Measurements from ENCODE around the gene CD300LB. TPM values are rescaled to one million over a fixed set of nuclear protein-coding genes. Genes with fewer than 3 reads are reported as not detected.
"Not testable (repeated sequence)": the region's sequence is repeated elsewhere in the genome, so short reads cannot be mapped to it uniquely, and the experiment has no call there.

The CD300LB gene
- total and polyA plus RNA-seq, 2 donors from 2014 or later: 0.91 TPM; not detected in 1

DNA sequence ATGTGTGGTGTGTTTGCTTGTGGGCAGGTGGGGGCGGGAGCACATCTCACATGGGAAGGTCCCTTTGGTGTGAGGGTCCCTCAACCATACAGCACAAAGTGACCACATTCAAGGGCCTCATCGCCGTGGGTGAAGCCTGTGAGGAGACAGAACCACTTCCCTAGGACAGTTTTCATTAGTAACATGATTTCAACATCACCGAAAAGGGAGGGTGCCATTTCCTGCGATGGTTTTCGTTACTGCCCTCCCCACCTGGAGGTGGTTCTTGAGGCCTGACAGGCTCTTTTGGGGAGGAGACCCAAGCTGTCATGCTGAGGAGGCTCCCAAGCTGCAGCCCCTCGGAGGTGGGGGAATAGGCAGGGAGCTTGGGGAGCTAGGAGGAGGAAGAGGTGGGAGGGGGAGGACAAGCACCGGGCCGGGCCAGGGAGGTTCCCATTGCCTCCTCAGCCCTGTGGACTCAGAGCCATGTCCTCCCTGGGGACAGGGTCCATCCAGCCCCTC is 9.5 kb downstream of the CD300LB start:
- no peak for TF ChIP-seq CTCF (IDR thresholded peaks at IDR 0.05; ENCODE audit: borderline replicate concordance, extremely low read depth, insufficient read depth)
- H3K9ac ChIP-seq (ENCODE audit: low read length in 3 of 3): no peak overlapping the region
- no peak overlapping the region for H3K4me3 ChIP-seq (ENCODE audit: low read length in 3 of 3)
- H3K4me1 ChIP-seq (ENCODE audit: control insufficient read depth in 2 of 3, insufficient read depth in 2 of 3, low read depth in 1 of 3, low read length in 3 of 3): no peaks in the 10 kb centered on the region
- peak overlapping the region in 1 of 2 donors; percentile 37 for H3K27ac ChIP-seq (ENCODE audit: low read depth in 2 of 2, low read length in 2 of 2)
- intact Hi-C loops (cut with DNase I): no loop called here
- FAIRE-seq (no peak), DNase-seq (no peak)
- H3K9me3 ChIP-seq (ENCODE audit: control insufficient read depth in 2 of 3, insufficient read depth in 1 of 3, low read length in 3 of 3): no peaks in the 10 kb centered on the region
- H3K36me3 ChIP-seq (ENCODE audit: control insufficient read depth in 2 of 3, insufficient read depth in 3 of 3, low read length in 3 of 3): no peaks in the 10 kb centered on the region
- no peaks in the 10 kb centered on the region for H3K27me3 ChIP-seq (ENCODE audit: control insufficient read depth, insufficient read depth, low read length)

GRCh38 chr17:74520790-74521480 is 10.3 kb downstream of the CD300LB start:
- intact Hi-C loops (cut with DNase I): no loop called here
- DNase-seq (no peak), FAIRE-seq (no peak)
- H3K27me3 ChIP-seq (ENCODE audit: control insufficient read depth, insufficient read depth, low read length): no peaks in the 10 kb centered on the region
- no peak overlapping the region for H3K9ac ChIP-seq (ENCODE audit: low read length in 3 of 3)
- H3K9me3 ChIP-seq (ENCODE audit: control insufficient read depth in 2 of 3, insufficient read depth in 1 of 3, low read length in 3 of 3): no peaks in the 10 kb centered on the region
- TF ChIP-seq CTCF (IDR thresholded peaks at IDR 0.05; ENCODE audit: borderline replicate concordance, extremely low read depth, insufficient read depth): no peak
- H3K36me3 ChIP-seq (ENCODE audit: control insufficient read depth in 2 of 3, insufficient read depth in 3 of 3, low read length in 3 of 3): no peaks in the 10 kb centered on the region
- no peaks in the 10 kb centered on the region for H3K4me1 ChIP-seq (ENCODE audit: control insufficient read depth in 2 of 3, insufficient read depth in 2 of 3, low read depth in 1 of 3, low read length in 3 of 3)
- H3K4me3 ChIP-seq (ENCODE audit: low read length in 3 of 3): no peak overlapping the region
- peak overlapping the region; percentile 37 to 51 for H3K27ac ChIP-seq (ENCODE audit: low read depth in 2 of 2, low read length in 2 of 2)

DNA sequence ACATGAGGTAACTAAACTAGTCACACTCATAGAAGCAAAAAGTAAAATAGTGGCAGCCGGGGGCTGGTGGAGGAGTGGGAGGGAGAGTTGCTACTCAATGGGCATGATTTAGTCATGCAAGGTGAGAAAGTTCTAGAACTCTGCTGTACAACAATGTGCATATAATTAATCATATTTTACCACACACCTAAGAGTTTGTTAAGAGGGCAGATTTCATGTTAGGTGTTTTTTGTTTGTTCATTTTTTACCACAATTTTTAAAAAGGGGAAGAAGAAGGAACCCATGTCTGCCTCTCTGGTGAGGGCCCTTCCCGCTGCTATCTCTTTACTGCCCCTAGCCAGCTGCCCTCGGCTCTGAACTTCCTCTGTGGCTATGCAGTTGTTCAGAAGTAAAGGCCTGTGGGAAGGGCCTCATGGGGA is 11.2 kb downstream of the CD300LB start:
- no peak for TF ChIP-seq CTCF (IDR thresholded peaks at IDR 0.05; ENCODE audit: borderline replicate concordance, extremely low read depth, insufficient read depth)
- no peak overlapping the region for H3K4me3 ChIP-seq (ENCODE audit: low read length in 3 of 3)
- DNase-seq (no peak), FAIRE-seq (no peak)
- no peak overlapping the region for H3K27ac ChIP-seq (ENCODE audit: low read depth in 2 of 2, low read length in 2 of 2)
- H3K9me3 ChIP-seq (ENCODE audit: control insufficient read depth in 2 of 3, insufficient read depth in 1 of 3, low read length in 3 of 3): no peaks in the 10 kb centered on the region
- H3K4me1 ChIP-seq (ENCODE audit: control insufficient read depth in 2 of 3, insufficient read depth in 2 of 3, low read depth in 1 of 3, low read length in 3 of 3): no peaks in the 10 kb centered on the region
- no peaks in the 10 kb centered on the region for H3K36me3 ChIP-seq (ENCODE audit: control insufficient read depth in 2 of 3, insufficient read depth in 3 of 3, low read length in 3 of 3)
- intact Hi-C loops (cut with DNase I): no loop called here
- no peak overlapping the region for H3K9ac ChIP-seq (ENCODE audit: low read length in 3 of 3)
- H3K27me3 ChIP-seq (ENCODE audit: control insufficient read depth, insufficient read depth, low read length): no peaks in the 10 kb centered on the region

GRCh38 chr17:74518413-74518981 is 12.8 kb downstream of the CD300LB start:
- H3K36me3 ChIP-seq (ENCODE audit: control insufficient read depth in 2 of 3, insufficient read depth in 3 of 3, low read length in 3 of 3); H3K4me3 ChIP-seq (ENCODE audit: low read length in 3 of 3); H3K4me1 ChIP-seq (ENCODE audit: control insufficient read depth in 2 of 3, insufficient read depth in 2 of 3, low read depth in 1 of 3, low read length in 3 of 3); DNase-seq; H3K9me3 ChIP-seq (ENCODE audit: control insufficient read depth in 2 of 3, insufficient read depth in 1 of 3, low read length in 3 of 3); H3K27me3 ChIP-seq (ENCODE audit: control insufficient read depth, insufficient read depth, low read length); intact Hi-C loops (cut with DNase I); H3K9ac ChIP-seq (ENCODE audit: low read length in 3 of 3); FAIRE-seq; H3K27ac ChIP-seq (ENCODE audit: low read depth in 2 of 2, low read length in 2 of 2): not testable (repeated sequence)
